MM.1S (cell line): Measurements from ENCODE around the gene CWC27.

Source experiments
- DNase-seq: peaks from one replicate; pipeline ENCODE4 v3.0.0-alpha.2; 2015
- H2AFZ ChIP-seq: fragments of 300-600 bp; sonication (generic); 2 replicates; pipeline ENCODE4 v1.6.0; 2016; ENCODE audit warnings: antibody characterized with exemption, low read length
- H3F3A ChIP-seq: fragments of 300-600 bp; sonication (generic); 2 replicates; pipeline ENCODE4 v1.6.1; 2016; ENCODE audit warnings: mild to moderate bottlenecking, antibody characterized with exemption, low read length, moderate library complexity, mixed read lengths; ENCODE audit not compliant: insufficient read depth
- H3K27ac ChIP-seq: fragments of 300-600 bp; sonication (generic); 2 replicates; pipeline ENCODE4 v1.5.1; 2016; ENCODE audit warnings: mild to moderate bottlenecking, low read length
- H3K27me3 ChIP-seq: fragments of 300-600 bp; sonication (generic); replicated peaks from 2 replicates; pipeline ENCODE4 v1.6.0; 2016; ENCODE audit warnings: low read length; ENCODE audit not compliant: insufficient read depth
- H3K36me3 ChIP-seq: fragments of 300-600 bp; sonication (generic); replicated peaks from 2 replicates; pipeline ENCODE4 v1.6.1; 2016; ENCODE audit warnings: mild to moderate bottlenecking, low read length, mixed read lengths; ENCODE audit not compliant: insufficient read depth
- H3K4me1 ChIP-seq: fragments of 300-600 bp; sonication (generic); 2 replicates; pipeline ENCODE4 v1.6.1; 2016; ENCODE audit warnings: low read length, mixed read lengths
- H3K4me2 ChIP-seq: fragments of 300-600 bp; sonication (generic); 2 replicates; pipeline ENCODE4 v1.6.0; 2016; ENCODE audit warnings: low read depth, low read length
- H3K4me3 ChIP-seq: fragments of 300-600 bp; sonication (generic); 2 replicates; pipeline ENCODE4 v1.5.1; 2016; ENCODE audit warnings: low read length, mixed read lengths
- H3K79me2 ChIP-seq: fragments of 300-600 bp; sonication (generic); 2 replicates; pipeline ENCODE4 v1.6.1; 2016; ENCODE audit warnings: mixed run types, low read length, mixed read lengths
- H3K9ac ChIP-seq: fragments of 300-600 bp; sonication (generic); 2 replicates; pipeline ENCODE4 v1.6.1; 2016; ENCODE audit warnings: low read length, mixed read lengths
- H3K9me2 ChIP-seq: fragments of 300-600 bp; sonication (generic); replicated peaks from 2 replicates; pipeline ENCODE4 v1.6.1; 2016; ENCODE audit warnings: mild to moderate bottlenecking, low read length, mixed read lengths; ENCODE audit not compliant: insufficient read depth
- H3K9me3 ChIP-seq: fragments of 300-600 bp; sonication (generic); replicated peaks from 2 replicates; pipeline ENCODE4 v1.6.1; 2016; ENCODE audit warnings: mild to moderate bottlenecking, low read length, mixed read lengths; ENCODE audit not compliant: insufficient read depth
- H4K20me1 ChIP-seq: fragments of 300-600 bp; sonication (generic); 2 replicates; pipeline ENCODE4 v1.6.1; 2016; ENCODE audit warnings: mild to moderate bottlenecking, low read length, moderate library complexity, mixed read lengths; ENCODE audit not compliant: insufficient read depth
- EZH2 ChIP-seq: fragments of 300-600 bp; sonication (generic); optimal IDR thresholded peaks from 2 replicates; pipeline ENCODE3; 2017; ENCODE audit warnings: low read depth, mild to moderate bottlenecking, antibody characterized with exemption, low read length, mixed read lengths
- EZH2phosphoT487 ChIP-seq: fragments of 300-600 bp; sonication (generic); IDR thresholded peaks from 2 replicates; pipeline ENCODE4 v1.6.1; 2018; ENCODE audit warnings: antibody characterized with exemption, low read length
- TF ChIP-seq, protein P1 (sequence below): fragments of 300-600 bp; sonication (generic); IDR thresholded peaks from 2 replicates; pipeline ENCODE4 v1.5.1; 2016; ENCODE audit warnings: antibody characterized with exemption, low read length, mixed read lengths

CWC27 gene

GRCh38 chr5:65050826-65051498, 282.2 kb downstream of the CWC27 start:
- Histone ChIP-seq H3K9ac (no peak overlapping the region), H3K4me1 (peaks cover 28% of the 10 kb centered on the region), H3K9me3 (no peaks in the 10 kb centered on the region), H3K27ac (no peak overlapping the region), H2AFZ (no peak overlapping the region), H3K9me2 (no peaks in the 10 kb centered on the region), H3K4me3 (no peak overlapping the region), H3K4me2 (no peak overlapping the region), H3K36me3 (no peaks in the 10 kb centered on the region), H4K20me1 (no peaks in the 10 kb centered on the region), H3F3A (peaks cover 12% of the 10 kb centered on the region), H3K27me3 (no peaks in the 10 kb centered on the region), H3K79me2 (no peaks in the 10 kb centered on the region)
- TF ChIP-seq EZH2 (no peak), EZH2phosphoT487 (no peak)
- TF ChIP-seq, protein P1, sequence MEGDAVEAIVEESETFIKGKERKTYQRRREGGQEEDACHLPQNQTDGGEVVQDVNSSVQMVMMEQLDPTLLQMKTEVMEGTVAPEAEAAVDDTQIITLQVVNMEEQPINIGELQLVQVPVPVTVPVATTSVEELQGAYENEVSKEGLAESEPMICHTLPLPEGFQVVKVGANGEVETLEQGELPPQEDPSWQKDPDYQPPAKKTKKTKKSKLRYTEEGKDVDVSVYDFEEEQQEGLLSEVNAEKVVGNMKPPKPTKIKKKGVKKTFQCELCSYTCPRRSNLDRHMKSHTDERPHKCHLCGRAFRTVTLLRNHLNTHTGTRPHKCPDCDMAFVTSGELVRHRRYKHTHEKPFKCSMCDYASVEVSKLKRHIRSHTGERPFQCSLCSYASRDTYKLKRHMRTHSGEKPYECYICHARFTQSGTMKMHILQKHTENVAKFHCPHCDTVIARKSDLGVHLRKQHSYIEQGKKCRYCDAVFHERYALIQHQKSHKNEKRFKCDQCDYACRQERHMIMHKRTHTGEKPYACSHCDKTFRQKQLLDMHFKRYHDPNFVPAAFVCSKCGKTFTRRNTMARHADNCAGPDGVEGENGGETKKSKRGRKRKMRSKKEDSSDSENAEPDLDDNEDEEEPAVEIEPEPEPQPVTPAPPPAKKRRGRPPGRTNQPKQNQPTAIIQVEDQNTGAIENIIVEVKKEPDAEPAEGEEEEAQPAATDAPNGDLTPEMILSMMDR = no peak
- no peak for DNase-seq

DNA sequence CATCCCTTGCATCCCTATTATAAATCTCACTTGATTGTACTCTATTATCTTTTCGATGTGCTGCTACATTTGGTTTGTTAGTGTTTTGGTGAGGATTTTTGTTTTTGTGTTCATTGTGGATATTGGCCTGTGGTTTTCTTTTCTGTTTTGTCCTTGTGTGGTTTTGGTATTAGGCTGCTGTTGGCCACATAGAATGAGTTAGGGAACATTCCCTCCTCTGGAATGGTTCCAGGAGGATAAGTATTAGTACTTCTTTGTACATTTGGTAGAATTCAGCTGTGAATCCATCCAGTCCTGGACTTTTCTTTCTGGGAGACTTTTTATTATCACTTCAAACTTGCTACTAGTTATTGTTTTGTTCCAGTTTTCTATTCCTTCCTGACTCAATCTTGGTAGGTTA, 287.2 kb downstream of the CWC27 start:
- H2AFZ ChIP-seq = no peak overlapping the region
- H3K27ac ChIP-seq = no peak overlapping the region
- no peaks in the 10 kb centered on the region for H3K4me1 ChIP-seq
- no peak overlapping the region for H3K9ac ChIP-seq
- H3K4me2 ChIP-seq = no peak overlapping the region
- H3K4me3 ChIP-seq = no peak overlapping the region
- H3F3A ChIP-seq = no peaks in the 10 kb centered on the region
- no peaks in the 10 kb centered on the region for H4K20me1 ChIP-seq
- TF ChIP-seq EZH2 (no peak), EZH2phosphoT487 (no peak)
- TF ChIP-seq, protein P1 = no peak
- H3K79me2 ChIP-seq = no peaks in the 10 kb centered on the region
- no peaks in the 10 kb centered on the region for H3K9me2 ChIP-seq
- DNase-seq = no peak
- H3K9me3 ChIP-seq = no peaks in the 10 kb centered on the region
- H3K27me3 ChIP-seq = no peaks in the 10 kb centered on the region
- H3K36me3 ChIP-seq = no peaks in the 10 kb centered on the region

DNA sequence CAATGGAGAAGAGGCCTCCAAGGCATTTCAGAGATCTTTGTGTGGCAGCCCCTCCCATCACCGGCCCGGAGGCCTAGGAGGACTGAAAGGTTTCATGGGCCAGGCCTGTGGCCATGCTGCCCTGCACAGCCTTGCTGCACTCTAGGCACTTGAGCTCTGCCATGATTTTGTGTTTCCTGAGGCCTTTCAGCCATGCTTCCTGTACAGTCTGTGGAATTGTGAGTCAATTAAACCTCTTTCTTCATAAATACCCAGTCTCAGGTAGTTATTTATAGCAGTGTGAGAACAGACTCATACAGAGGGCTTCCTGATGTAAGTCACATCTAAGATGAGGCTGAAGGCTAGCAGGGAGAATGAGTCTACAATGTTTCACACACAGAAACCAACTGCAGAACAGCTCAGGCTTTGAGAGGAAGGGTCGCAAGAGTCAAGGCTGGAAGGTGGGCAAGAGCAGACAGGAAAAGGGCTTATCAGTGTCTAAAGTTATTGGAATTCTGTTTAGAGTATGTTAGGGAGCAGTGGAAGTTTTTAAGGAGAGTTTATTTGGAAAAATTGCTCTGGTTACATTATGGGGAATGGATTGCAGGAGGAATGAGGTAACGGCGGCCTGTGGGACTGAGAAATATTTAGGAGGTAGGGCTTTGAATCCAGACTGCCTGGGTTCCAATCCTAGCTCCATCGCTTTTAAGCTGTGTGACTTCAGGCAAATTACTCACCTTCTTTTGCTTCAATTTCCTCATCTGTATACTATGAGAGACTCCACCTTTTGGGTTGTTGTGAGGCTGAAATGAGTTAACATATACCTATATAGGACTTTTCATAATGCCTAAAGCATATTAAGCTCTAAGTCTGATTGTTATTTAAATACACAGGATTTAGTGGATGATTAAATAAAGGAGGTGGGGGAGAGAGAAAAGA, 291.2 kb downstream of the CWC27 start:
- Histone ChIP-seq H3K79me2 (no peaks in the 10 kb centered on the region), H3K27me3 (no peaks in the 10 kb centered on the region), H3K9me3 (no peaks in the 10 kb centered on the region), H3K4me1 (no peaks in the 10 kb centered on the region), H4K20me1 (no peaks in the 10 kb centered on the region), H3K9me2 (no peaks in the 10 kb centered on the region), H3K9ac (no peak overlapping the region), H3K36me3 (no peaks in the 10 kb centered on the region), H2AFZ (no peak overlapping the region), H3K4me2 (no peak overlapping the region), H3F3A (no peaks in the 10 kb centered on the region), H3K27ac (no peak overlapping the region), H3K4me3 (no peak overlapping the region)
- no peak for DNase-seq
- TF ChIP-seq EZH2 (no peak), EZH2phosphoT487 (no peak)
